GM12865 (cell line): ENCODE results near the gene AKAP12.
"Not testable (repeated sequence)": the region's sequence is repeated elsewhere in the genome, so short reads cannot be mapped to it uniquely, and the experiment has no call there.

Experiments
- DNase-seq: peaks from one replicate; pipeline ENCODE4 v3.0.0; 2010; ENCODE audit warnings: low read depth
- H3K4me3 ChIP-seq: 2 replicates; pipeline ENCODE4 v1.5.1; 2011; ENCODE audit warnings: mild to moderate bottlenecking, low read depth, low read length, control low read depth
- CTCF ChIP-seq: IDR thresholded peaks from 2 replicates; pipeline ENCODE4 v1.5.1; 2011; ENCODE audit warnings: low read length, control low read depth, low read depth, inconsistent platforms; ENCODE audit not compliant: insufficient read depth; ENCODE audit errors: missing control alignments

Gene AKAP12

GRCh38 chr6:151351146-151351700 is 111.5 kb downstream of the AKAP12 start:
- DNase-seq, result no peak
- H3K4me3 ChIP-seq, result no peak overlapping the region
- no peak for TF ChIP-seq CTCF

- no peak for TF ChIP-seq CTCF
- DNase-seq, result no peak
- H3K4me3 ChIP-seq, result no peak overlapping the region
These were observed 112.0 kb downstream of the AKAP12 start for GRCh38 chr6:151351731-151352130.

GRCh38 chr6:151352410-151353396 is 112.9 kb downstream of the AKAP12 start:
- H3K4me3 ChIP-seq, result no peak overlapping the region
- TF ChIP-seq CTCF, result no peak
- DNase-seq, result no peak

- DNase-seq, result no peak
- TF ChIP-seq CTCF, result no peak
- H3K4me3 ChIP-seq, result no peak overlapping the region
These were observed 114.0 kb downstream of the AKAP12 start for GRCh38 chr6:151353795-151354194.

GRCh38 chr6:151356983-151357382 is 117.2 kb downstream of the AKAP12 start:
- not testable (repeated sequence) for DNase-seq, H3K4me3 ChIP-seq

- TF ChIP-seq CTCF, result no peak
- no peak for DNase-seq
- no peak overlapping the region for H3K4me3 ChIP-seq
These were observed 118.1 kb downstream of the AKAP12 start for GRCh38 chr6:151357758-151358436.

GRCh38 chr6:151358475-151358874 is 118.7 kb downstream of the AKAP12 start:
- no peak for DNase-seq
- TF ChIP-seq CTCF, result no peak
- no peak overlapping the region for H3K4me3 ChIP-seq
